ENCODE data around the gene GIMAP4.
"Not testable (repeated sequence)": the region's sequence is repeated elsewhere in the genome, so short reads cannot be mapped to it uniquely, and the experiment has no call there.

The GIMAP4 gene

DNA sequence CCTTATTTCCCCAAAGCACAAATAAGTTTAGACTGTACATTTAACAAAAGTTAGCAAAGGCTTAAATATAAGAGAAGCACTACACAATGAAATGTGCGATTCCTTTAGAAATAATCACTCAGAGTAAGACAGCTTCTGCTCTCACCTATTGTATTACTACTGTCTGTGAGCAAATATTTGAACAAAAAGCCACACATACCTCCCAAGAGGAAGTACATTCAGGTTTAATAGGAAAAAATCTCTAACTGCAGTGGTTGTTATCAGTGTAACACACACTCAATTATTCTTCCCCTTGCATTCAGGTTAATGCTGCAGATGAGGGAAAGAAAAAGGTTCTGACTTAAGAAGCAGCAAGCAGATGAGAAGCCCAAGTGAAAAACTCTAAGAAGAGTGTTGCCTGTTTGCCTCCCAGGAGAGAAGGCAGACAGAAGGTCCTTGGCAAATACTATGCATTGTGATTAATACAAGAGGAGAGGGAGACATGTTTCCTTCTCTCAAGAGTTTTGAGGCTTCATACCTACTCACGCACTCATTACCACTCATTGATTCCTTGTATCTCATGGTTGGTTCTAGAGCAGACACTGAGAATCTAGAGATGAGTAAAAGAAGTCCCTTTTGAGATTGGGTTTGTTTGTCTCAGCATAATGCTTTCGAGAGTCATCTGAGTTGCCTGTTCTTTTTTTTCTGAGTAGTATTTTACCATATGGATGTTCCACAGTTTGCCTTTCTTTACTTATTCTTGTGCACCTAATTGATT, 13.6 kb downstream of the GIMAP4 start:
- no peak for DNase-seq (ENCODE audit: extremely low read depth, low read depth)
- no peak for TF ChIP-seq CTCF (IDR thresholded peaks at IDR 0.05; ENCODE audit: low read depth, low read length)

GRCh38 chr7:150585199-150585598, 18.0 kb downstream of the GIMAP4 start:
- no peak for DNase-seq (ENCODE audit: extremely low read depth, low read depth)
- no peak for TF ChIP-seq CTCF (IDR thresholded peaks at IDR 0.05; ENCODE audit: low read depth, low read length)

GRCh38 chr7:150586068-150586784, 19.0 kb downstream of the GIMAP4 start:
- no peak for TF ChIP-seq CTCF (IDR thresholded peaks at IDR 0.05; ENCODE audit: low read depth, low read length)
- DNase-seq (ENCODE audit: extremely low read depth, low read depth), result no peak

GRCh38 chr7:150586785-150587152, 19.6 kb downstream of the GIMAP4 start:
- DNase-seq (ENCODE audit: extremely low read depth, low read depth), result no peak
- TF ChIP-seq CTCF (IDR thresholded peaks at IDR 0.05; ENCODE audit: low read depth, low read length), result no peak

DNA sequence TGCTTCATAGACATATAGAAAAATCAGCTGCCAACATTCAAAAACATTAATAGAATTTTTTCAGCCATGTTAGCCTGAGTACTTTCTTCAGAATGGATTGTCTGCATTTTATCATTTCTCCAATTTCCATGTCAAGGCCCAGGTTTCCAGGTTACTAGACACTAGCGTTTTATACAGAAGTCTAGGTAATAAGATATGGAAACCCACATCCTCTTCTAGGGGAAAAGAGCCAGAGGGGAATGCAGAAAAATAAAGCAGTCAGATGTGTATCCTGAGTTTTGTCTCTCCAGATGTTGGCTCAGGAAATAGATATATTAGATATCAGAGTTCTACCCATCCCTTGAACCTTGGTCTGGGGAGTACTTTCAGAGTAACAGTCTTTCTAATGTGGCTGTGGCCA, 20.4 kb downstream of the GIMAP4 start:
- TF ChIP-seq CTCF (IDR thresholded peaks at IDR 0.05; ENCODE audit: low read depth, low read length), result no peak
- no peak for DNase-seq (ENCODE audit: extremely low read depth, low read depth)

DNA sequence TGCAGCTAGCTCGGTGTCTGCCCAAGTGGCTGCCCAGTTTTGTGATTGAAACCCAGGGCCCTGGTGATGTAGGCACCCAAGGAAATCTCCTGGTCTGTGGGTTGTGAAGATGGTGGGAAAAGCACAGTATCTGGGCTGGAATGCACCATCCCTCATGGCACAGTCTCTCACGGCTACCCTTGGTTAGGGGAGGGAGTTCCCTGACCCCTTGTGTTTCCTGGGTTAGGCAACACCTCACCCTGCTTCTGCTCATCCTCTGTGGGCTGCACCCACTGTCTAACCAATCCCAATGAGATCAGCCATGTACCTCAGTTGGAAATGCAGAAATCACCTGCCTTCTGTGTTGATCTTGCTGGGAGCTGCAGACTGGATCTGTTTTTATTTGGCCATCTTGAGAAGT, 27.6 kb downstream of the GIMAP4 start:
- DNase-seq (ENCODE audit: extremely low read depth, low read depth), result no peak
- no peak for TF ChIP-seq CTCF (IDR thresholded peaks at IDR 0.05; ENCODE audit: low read depth, low read length)

- TF ChIP-seq CTCF (IDR thresholded peaks at IDR 0.05; ENCODE audit: low read depth, low read length), result no peak
These were observed 28.2 kb downstream of the GIMAP4 start for GRCh38 chr7:150595361-150595760.

DNA sequence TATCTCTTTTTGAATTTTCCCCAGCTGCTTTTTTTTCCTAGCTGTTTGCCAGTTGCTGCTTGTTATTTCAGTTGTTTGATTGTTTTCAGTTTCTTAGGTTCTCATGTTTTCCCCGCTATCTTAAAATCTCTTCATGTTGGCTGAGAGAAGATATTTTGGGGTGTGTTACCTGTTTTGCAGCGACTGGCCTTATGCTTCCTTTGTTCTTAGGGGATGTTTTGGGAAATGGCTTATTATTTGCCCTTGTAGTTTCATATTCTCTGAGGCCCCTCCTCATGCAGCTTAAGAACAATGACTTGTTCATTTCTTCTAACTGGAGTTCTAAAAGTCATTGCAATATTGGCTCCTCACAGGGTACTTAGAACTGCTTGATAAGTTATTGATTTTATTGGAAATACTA, 36.4 kb downstream of the GIMAP4 start:
- not testable (repeated sequence) for DNase-seq (ENCODE audit: extremely low read depth, low read depth)

More at GRCh38 chr7:150595361-150595760, 28.2 kb downstream of the GIMAP4 start:
- DNase-seq (ENCODE audit: extremely low read depth, low read depth), result no peak
